Measurements from ENCODE around the gene KIAA1614. TPM values are rescaled to one million over a fixed set of nuclear protein-coding genes. Genes with fewer than 3 reads are reported as not detected.
"Not testable (repeated sequence)": the region's sequence is repeated elsewhere in the genome, so short reads cannot be mapped to it uniquely, and the experiment has no call there.

Gene KIAA1614
- total and polyA plus RNA-seq, 7 experiments from 2014 or later = 0.03 to 0.31 (median 0.14) TPM; not detected in 1

- H3K4me1 ChIP-seq (ENCODE audit: control insufficient read depth in 2 of 2, insufficient read depth in 2 of 2, low read length in 2 of 2) = no peaks in the 10 kb centered on the region
- ChIA-PET CTCF (interaction anchor here (0.6 kb wide), 1 partner anchor 121 kb away, joined by 4 read pairs; no protein-coding TSS in a partner anchor), POLR2A (no interaction called here)
- peak overlapping the region in 2 of 9 donors; percentile 21 to 76 for H3K27ac Mint-ChIP-seq
- H3K4me3 Mint-ChIP-seq = no peak overlapping the region
- peaks cover 0 to 34% (median 0%) of the 10 kb centered on the region in 3 experiments for H3K36me3 ChIP-seq (ENCODE audit: control insufficient read depth in 2 of 3, insufficient read depth in 3 of 3, low read length in 3 of 3)
- no peak overlapping the region for H3K4me3 ChIP-seq (ENCODE audit: low read length)
- H3K27me3 ChIP-seq (ENCODE audit: control insufficient read depth in 2 of 2, insufficient read depth in 2 of 2, low read length in 2 of 2) = no peaks in the 10 kb centered on the region
- peaks cover 10 to 44% (median 28%) of the 10 kb centered on the region in 5 donors for H3K36me3 Mint-ChIP-seq
- DNase-seq (no peak), ATAC-seq (no peak)
- no peaks in the 10 kb centered on the region for H3K9me3 ChIP-seq (ENCODE audit: control insufficient read depth in 2 of 3, low read length in 3 of 3)
- H3K4me1 Mint-ChIP-seq = peaks cover 0 to 21% (median 7%) of the 10 kb centered on the region in 7 donors
- intact Hi-C loops (cut with micrococcal nuclease) = no loop called here
- H3K27ac ChIP-seq (ENCODE audit: low read depth, low read length) = no peak overlapping the region
- peaks cover 0 to 1% (median 0%) of the 10 kb centered on the region in 11 donors for H3K9me3 Mint-ChIP-seq
- no peaks in the 10 kb centered on the region for H3K27me3 Mint-ChIP-seq
These were observed 54.2 kb downstream of the KIAA1614 start for GRCh38 chr1:180966744-180967536.

GRCh38 chr1:180967558-180967957 is 54.9 kb downstream of the KIAA1614 start:
- Histone ChIP-seq H3K27me3 (ENCODE audit: control insufficient read depth in 2 of 2, insufficient read depth in 2 of 2, low read length in 2 of 2) (no peaks in the 10 kb centered on the region), H3K4me3 (ENCODE audit: low read length) (no peak overlapping the region), H3K9me3 (ENCODE audit: control insufficient read depth in 2 of 3, low read length in 3 of 3) (no peaks in the 10 kb centered on the region), H3K36me3 (ENCODE audit: control insufficient read depth in 2 of 3, insufficient read depth in 3 of 3, low read length in 3 of 3) (peaks cover 0 to 38% (median 0%) of the 10 kb centered on the region in 3 experiments), H3K4me1 (ENCODE audit: control insufficient read depth in 2 of 2, insufficient read depth in 2 of 2, low read length in 2 of 2) (no peaks in the 10 kb centered on the region), H3K27ac (ENCODE audit: low read depth, low read length) (no peak overlapping the region)
- peaks cover 0 to 1% (median 0%) of the 10 kb centered on the region in 11 donors for H3K9me3 Mint-ChIP-seq
- POLR2A ChIA-PET = no interaction called here
- ATAC-seq (no peak), DNase-seq (no peak)
- CTCF ChIA-PET = no interaction called here
- peak overlapping the region in 1 of 9 donors; percentile 21 for H3K27ac Mint-ChIP-seq
- H3K4me3 Mint-ChIP-seq = no peak overlapping the region
- H3K27me3 Mint-ChIP-seq = no peaks in the 10 kb centered on the region
- H3K36me3 Mint-ChIP-seq = peaks cover 10 to 44% (median 32%) of the 10 kb centered on the region in 5 donors
- H3K4me1 Mint-ChIP-seq = peaks cover 0 to 21% (median 7%) of the 10 kb centered on the region in 7 donors
- intact Hi-C loops (cut with micrococcal nuclease) = no loop called here

- ATAC-seq; CTCF ChIA-PET; H3K27me3 ChIP-seq (ENCODE audit: control insufficient read depth in 2 of 2, insufficient read depth in 2 of 2, low read length in 2 of 2); H3K4me1 ChIP-seq (ENCODE audit: control insufficient read depth in 2 of 2, insufficient read depth in 2 of 2, low read length in 2 of 2); POLR2A ChIA-PET; H3K27ac ChIP-seq (ENCODE audit: low read depth, low read length); DNase-seq; H3K9me3 ChIP-seq (ENCODE audit: control insufficient read depth in 2 of 3, low read length in 3 of 3); intact Hi-C loops (cut with micrococcal nuclease); H3K9me3 Mint-ChIP-seq; H3K27me3 Mint-ChIP-seq; H3K4me3 Mint-ChIP-seq; H3K4me3 ChIP-seq (ENCODE audit: low read length): not testable (repeated sequence)
- H3K36me3 ChIP-seq (ENCODE audit: control insufficient read depth in 2 of 3, insufficient read depth in 3 of 3, low read length in 3 of 3) = peaks cover 0 to 51% (median under 1%) of the 10 kb centered on the region in 3 experiments
- Mint-ChIP-seq H3K36me3 (peaks cover 10 to 53% (median 32%) of the 10 kb centered on the region in 5 donors), H3K27ac (peak overlapping the region in 1 of 9 donors; percentile 14), H3K4me1 (peaks cover 0 to 24% (median 7%) of the 10 kb centered on the region in 7 donors)
These were observed 56.1 kb downstream of the KIAA1614 start for GRCh38 chr1:180968834-180969233.

- Histone ChIP-seq H3K4me1 (ENCODE audit: control insufficient read depth in 2 of 2, insufficient read depth in 2 of 2, low read length in 2 of 2) (no peaks in the 10 kb centered on the region), H3K4me3 (ENCODE audit: low read length) (no peak overlapping the region), H3K27ac (ENCODE audit: low read depth, low read length) (no peak overlapping the region), H3K9me3 (ENCODE audit: control insufficient read depth in 2 of 3, low read length in 3 of 3) (no peaks in the 10 kb centered on the region), H3K27me3 (ENCODE audit: control insufficient read depth in 2 of 2, insufficient read depth in 2 of 2, low read length in 2 of 2) (no peaks in the 10 kb centered on the region), H3K36me3 (ENCODE audit: control insufficient read depth in 2 of 3, insufficient read depth in 3 of 3, low read length in 3 of 3) (peaks cover 0 to 56% (median 6%) of the 10 kb centered on the region in 3 experiments)
- ATAC-seq (peak; percentile 20), DNase-seq (no peak)
- no peak overlapping the region for H3K4me3 Mint-ChIP-seq
- POLR2A ChIA-PET = no interaction called here
- intact Hi-C loops (cut with micrococcal nuclease) = no loop called here
- H3K27ac Mint-ChIP-seq = no peak overlapping the region
- H3K4me1 Mint-ChIP-seq = peaks cover 0 to 24% (median 7%) of the 10 kb centered on the region in 7 donors
- CTCF ChIA-PET = no interaction called here
- peaks cover 0 to 1% (median 0%) of the 10 kb centered on the region in 11 donors for H3K9me3 Mint-ChIP-seq
- H3K27me3 Mint-ChIP-seq = no peaks in the 10 kb centered on the region
- peaks cover 10 to 53% (median 32%) of the 10 kb centered on the region in 5 donors for H3K36me3 Mint-ChIP-seq
These were observed 56.7 kb downstream of the KIAA1614 start for GRCh38 chr1:180969434-180969833.

GRCh38 chr1:180970333-180971079 is 57.8 kb downstream of the KIAA1614 start:
- H3K4me3 ChIP-seq (ENCODE audit: low read length) = no peak overlapping the region
- no peaks in the 10 kb centered on the region for H3K27me3 ChIP-seq (ENCODE audit: control insufficient read depth in 2 of 2, insufficient read depth in 2 of 2, low read length in 2 of 2)
- peaks cover 0 to 60% (median 6%) of the 10 kb centered on the region in 3 experiments for H3K36me3 ChIP-seq (ENCODE audit: control insufficient read depth in 2 of 3, insufficient read depth in 3 of 3, low read length in 3 of 3)
- H3K4me1 ChIP-seq (ENCODE audit: control insufficient read depth in 2 of 2, insufficient read depth in 2 of 2, low read length in 2 of 2) = peaks cover 0 to 4% of the 10 kb centered on the region in 2 donors
- DNase-seq (no peak), ATAC-seq (no peak)
- intact Hi-C loops (cut with micrococcal nuclease) = no loop called here
- peaks cover 7 to 27% (median 15%) of the 10 kb centered on the region in 7 donors for H3K4me1 Mint-ChIP-seq
- H3K27ac ChIP-seq (ENCODE audit: low read depth, low read length) = no peak overlapping the region
- POLR2A ChIA-PET = no interaction called here
- CTCF ChIA-PET = no interaction called here
- no peaks in the 10 kb centered on the region for H3K9me3 ChIP-seq (ENCODE audit: control insufficient read depth in 2 of 3, low read length in 3 of 3)
- peak overlapping the region in 2 of 9 donors; percentile 77 to 89 for H3K27ac Mint-ChIP-seq
- H3K4me3 Mint-ChIP-seq = no peak overlapping the region
- no peaks in the 10 kb centered on the region for H3K9me3 Mint-ChIP-seq
- H3K27me3 Mint-ChIP-seq = no peaks in the 10 kb centered on the region
- peaks cover 10 to 58% (median 33%) of the 10 kb centered on the region in 5 donors for H3K36me3 Mint-ChIP-seq

GRCh38 chr1:180971273-180971997 is 58.7 kb downstream of the KIAA1614 start:
- no peak for ATAC-seq
- Histone ChIP-seq H3K27me3 (ENCODE audit: control insufficient read depth in 2 of 2, insufficient read depth in 2 of 2, low read length in 2 of 2) (no peaks in the 10 kb centered on the region), H3K36me3 (ENCODE audit: control insufficient read depth in 2 of 3, insufficient read depth in 3 of 3, low read length in 3 of 3) (peaks cover 0 to 66% (median 6%) of the 10 kb centered on the region in 3 experiments), H3K27ac (ENCODE audit: low read depth, low read length) (no peak overlapping the region), H3K4me1 (ENCODE audit: control insufficient read depth in 2 of 2, insufficient read depth in 2 of 2, low read length in 2 of 2) (peaks cover 0 to 4% of the 10 kb centered on the region in 2 donors), H3K9me3 (ENCODE audit: control insufficient read depth in 2 of 3, low read length in 3 of 3) (no peaks in the 10 kb centered on the region), H3K4me3 (ENCODE audit: low read length) (no peak overlapping the region)
- intact Hi-C loops (cut with micrococcal nuclease) = no loop called here
- no peak overlapping the region for H3K4me3 Mint-ChIP-seq
- peak overlapping the region in 1 of 9 donors; percentile 27 for H3K27ac Mint-ChIP-seq
- H3K4me1 Mint-ChIP-seq = peaks cover 16 to 34% (median 24%) of the 10 kb centered on the region in 7 donors
- H3K36me3 Mint-ChIP-seq = peaks cover 10 to 65% (median 35%) of the 10 kb centered on the region in 5 donors
- no peak for DNase-seq
- H3K9me3 Mint-ChIP-seq = no peaks in the 10 kb centered on the region
- H3K27me3 Mint-ChIP-seq = no peaks in the 10 kb centered on the region
- POLR2A ChIA-PET = no interaction called here
- CTCF ChIA-PET = no interaction called here

Measured in naive thymus-derived CD4-positive, alpha-beta T cell (primary cell).